SJSA1 (cell line): ENCODE data around the gene CTNNA3. TPM values are rescaled to one million over a fixed set of nuclear protein-coding genes. Genes with fewer than 3 reads are reported as not detected.

Experiments
- DNase-seq, 2 experiments: peaks; one replicate each; pipeline ENCODE4 v3.0.0-alpha.2; 2015 to 2020; ENCODE audit warnings: low spot score in 2 of 2, low read depth in 1 of 2
- H3K27ac ChIP-seq: fragments of 250-450 bp; sonication (Bioruptor Pico); 2 replicates; pipeline ENCODE4 v1.5.1; 2020; ENCODE audit warnings: mild to moderate bottlenecking, moderate library complexity
- H3K27me3 ChIP-seq: fragments of 250-450 bp; sonication (Bioruptor Pico); replicated peaks from 2 replicates; pipeline ENCODE4 v1.5.1; 2020; ENCODE audit warnings: mild to moderate bottlenecking, moderate library complexity
- H3K36me3 ChIP-seq: fragments of 250-450 bp; sonication (Bioruptor Pico); 2 replicates; pipeline ENCODE4 v1.5.1; 2020; ENCODE audit warnings: mild to moderate bottlenecking
- H3K4me1 ChIP-seq: fragments of 250-450 bp; sonication (Bioruptor Pico); replicated peaks from 2 replicates; pipeline ENCODE4 v1.6.1; 2021; ENCODE audit warnings: mild to moderate bottlenecking
- H3K4me3 ChIP-seq: fragments of 250-450 bp; sonication (Bioruptor Pico); 2 replicates; pipeline ENCODE4 v1.5.1; 2020; ENCODE audit warnings: mild to moderate bottlenecking
- H3K9me3 ChIP-seq: fragments of 250-450 bp; sonication (Bioruptor Pico); replicated peaks from 2 replicates; pipeline ENCODE4 v1.5.1; 2020; ENCODE audit warnings: mild to moderate bottlenecking
- total RNA-seq: library from RNA; depleted of rRNA; stranded (reverse); fragments of >200 nt; shearing (Covaris generic); gene quantifications from 2 replicates; pipeline ENCODE4 v1.2.3, GENCODE V29; 2014

CTNNA3 gene
- total RNA-seq, 1 experiment from 2014 or later, result 0.18 TPM

GRCh38 chr10:66880292-66880691 lies 815.7 kb downstream of the CTNNA3 start:
- Histone ChIP-seq H3K27me3 (no peaks in the 10 kb centered on the region), H3K27ac (no peak overlapping the region), H3K4me3 (no peak overlapping the region), H3K36me3 (no peaks in the 10 kb centered on the region), H3K4me1 (no peaks in the 10 kb centered on the region), H3K9me3 (no peaks in the 10 kb centered on the region)
- no peak for DNase-seq

- DNase-seq, result no peak
Measured at GRCh38 chr10:66877361-66877760, 818.6 kb downstream of the CTNNA3 start.

GRCh38 chr10:66869635-66870034 lies 826.4 kb downstream of the CTNNA3 start:
- no peaks in the 10 kb centered on the region for H3K4me1 ChIP-seq
- H3K4me3 ChIP-seq, result no peak overlapping the region
- no peaks in the 10 kb centered on the region for H3K27me3 ChIP-seq
- H3K27ac ChIP-seq, result no peak overlapping the region
- H3K9me3 ChIP-seq, result no peaks in the 10 kb centered on the region
- no peak for DNase-seq
- no peaks in the 10 kb centered on the region for H3K36me3 ChIP-seq

More at GRCh38 chr10:66877361-66877760, 818.6 kb downstream of the CTNNA3 start:
- H3K4me3 ChIP-seq, result no peak overlapping the region
- H3K9me3 ChIP-seq, result no peaks in the 10 kb centered on the region
- H3K27ac ChIP-seq, result no peak overlapping the region
- no peaks in the 10 kb centered on the region for H3K4me1 ChIP-seq
- H3K27me3 ChIP-seq, result no peaks in the 10 kb centered on the region
- no peaks in the 10 kb centered on the region for H3K36me3 ChIP-seq

GRCh38 chr10:66862687-66863258 lies 833.2 kb downstream of the CTNNA3 start:
- no peak overlapping the region for H3K27ac ChIP-seq
- DNase-seq, result no peak
- no peaks in the 10 kb centered on the region; the same call in 1 of the 2 replicates for H3K9me3 ChIP-seq
- H3K4me3 ChIP-seq, result no peak overlapping the region
- H3K27me3 ChIP-seq, result no peaks in the 10 kb centered on the region
- H3K36me3 ChIP-seq, result no peaks in the 10 kb centered on the region
- H3K4me1 ChIP-seq, result no peaks in the 10 kb centered on the region

- Histone ChIP-seq H3K9me3 (no peaks in the 10 kb centered on the region; the same call in 1 of the 2 replicates), H3K4me1 (no peaks in the 10 kb centered on the region), H3K4me3 (no peak overlapping the region), H3K27me3 (no peaks in the 10 kb centered on the region), H3K27ac (no peak overlapping the region), H3K36me3 (no peaks in the 10 kb centered on the region)
- no peak for DNase-seq
Measured at GRCh38 chr10:66860376-66860945, 835.5 kb downstream of the CTNNA3 start.

GRCh38 chr10:66852811-66853210 lies 843.2 kb downstream of the CTNNA3 start:
- H3K4me1 ChIP-seq, result no peaks in the 10 kb centered on the region
- no peaks in the 10 kb centered on the region for H3K27me3 ChIP-seq
- no peak overlapping the region for H3K27ac ChIP-seq
- H3K4me3 ChIP-seq, result no peak overlapping the region
- H3K36me3 ChIP-seq, result no peaks in the 10 kb centered on the region
- H3K9me3 ChIP-seq, result no peaks in the 10 kb centered on the region
- DNase-seq, result no peak

GRCh38 chr10:66848856-66849255 lies 847.1 kb downstream of the CTNNA3 start:
- Histone ChIP-seq H3K9me3 (no peaks in the 10 kb centered on the region; the same call in 1 of the 2 replicates), H3K4me3 (no peak overlapping the region), H3K36me3 (no peaks in the 10 kb centered on the region), H3K4me1 (no peaks in the 10 kb centered on the region), H3K27me3 (no peaks in the 10 kb centered on the region), H3K27ac (no peak overlapping the region)
- no peak for DNase-seq

- no peaks in the 10 kb centered on the region for H3K4me1 ChIP-seq
- H3K36me3 ChIP-seq, result no peaks in the 10 kb centered on the region
- no peaks in the 10 kb centered on the region for H3K27me3 ChIP-seq
- H3K27ac ChIP-seq, result no peak overlapping the region
- no peaks in the 10 kb centered on the region; the same call in 1 of the 2 replicates for H3K9me3 ChIP-seq
- no peak overlapping the region for H3K4me3 ChIP-seq
- DNase-seq, result no peak
Measured at GRCh38 chr10:66844176-66844942, 851.6 kb downstream of the CTNNA3 start.

GRCh38 chr10:66843396-66843795 lies 852.6 kb downstream of the CTNNA3 start:
- Histone ChIP-seq H3K4me3 (no peak overlapping the region), H3K4me1 (no peaks in the 10 kb centered on the region), H3K27ac (no peak overlapping the region), H3K9me3 (no peaks in the 10 kb centered on the region; the same call in 1 of the 2 replicates), H3K27me3 (no peaks in the 10 kb centered on the region), H3K36me3 (no peaks in the 10 kb centered on the region)
- DNase-seq, result no peak

- no peaks in the 10 kb centered on the region; the same call in 1 of the 2 replicates for H3K9me3 ChIP-seq
- no peak overlapping the region for H3K4me3 ChIP-seq
- H3K27me3 ChIP-seq, result no peaks in the 10 kb centered on the region
- H3K4me1 ChIP-seq, result no peaks in the 10 kb centered on the region
- no peak overlapping the region for H3K27ac ChIP-seq
- H3K36me3 ChIP-seq, result no peaks in the 10 kb centered on the region
- DNase-seq, result no peak
Measured at GRCh38 chr10:66842867-66843266, 853.1 kb downstream of the CTNNA3 start.

- DNase-seq, result no peak
- H3K9me3 ChIP-seq, result no peaks in the 10 kb centered on the region; the same call in 1 of the 2 replicates
Measured at GRCh38 chr10:66842371-66842770, 853.6 kb downstream of the CTNNA3 start.

GRCh38 chr10:66838656-66839055 lies 857.3 kb downstream of the CTNNA3 start:
- H3K27ac ChIP-seq, result no peak overlapping the region
- H3K9me3 ChIP-seq, result no peaks in the 10 kb centered on the region
- H3K4me3 ChIP-seq, result no peak overlapping the region
- DNase-seq, result no peak
- H3K36me3 ChIP-seq, result no peaks in the 10 kb centered on the region
- H3K27me3 ChIP-seq, result no peaks in the 10 kb centered on the region
- no peaks in the 10 kb centered on the region for H3K4me1 ChIP-seq

More at GRCh38 chr10:66842371-66842770, 853.6 kb downstream of the CTNNA3 start:
- Histone ChIP-seq H3K27me3 (no peaks in the 10 kb centered on the region), H3K4me3 (no peak overlapping the region), H3K36me3 (no peaks in the 10 kb centered on the region), H3K4me1 (no peaks in the 10 kb centered on the region), H3K27ac (no peak overlapping the region)

- Histone ChIP-seq H3K27me3 (no peaks in the 10 kb centered on the region), H3K4me1 (no peaks in the 10 kb centered on the region), H3K4me3 (no peak overlapping the region), H3K27ac (no peak overlapping the region), H3K9me3 (no peaks in the 10 kb centered on the region), H3K36me3 (no peaks in the 10 kb centered on the region)
- no peak for DNase-seq
Measured at GRCh38 chr10:66837990-66838389, 858.0 kb downstream of the CTNNA3 start.

- no peak overlapping the region for H3K27ac ChIP-seq
- H3K27me3 ChIP-seq, result no peaks in the 10 kb centered on the region
- H3K9me3 ChIP-seq, result no peaks in the 10 kb centered on the region
- no peak for DNase-seq
- H3K36me3 ChIP-seq, result no peaks in the 10 kb centered on the region
- no peaks in the 10 kb centered on the region for H3K4me1 ChIP-seq
- no peak overlapping the region for H3K4me3 ChIP-seq
Measured at GRCh38 chr10:66837335-66837734, 858.7 kb downstream of the CTNNA3 start.
